Measurements from ENCODE around the gene VAPA. TPM values are rescaled to one million over a fixed set of nuclear protein-coding genes. Genes with fewer than 3 reads are reported as not detected.

VAPA gene
- total and polyA plus RNA-seq, 3 donors from 2014 or later, result 177 to 224 (median 180) TPM

GRCh38 chr18:9926223-9926894 is 12.5 kb downstream of the VAPA start:
- Histone ChIP-seq H3K4me1 (peaks cover 30% of the 10 kb centered on the region), H3K27me3 (no peaks in the 10 kb centered on the region), H3K36me3 (ENCODE audit: low read depth, missing control alignments) (no peaks in the 10 kb centered on the region), H3K27ac (no peak overlapping the region), H3K4me3 (no peak overlapping the region), H3K9me3 (no peaks in the 10 kb centered on the region)
- DNase-seq, result no peak
- intact Hi-C loops (cut with DNase I; ENCODE audit: low total_unique reads), result no loop called here
- 81 to 93% methylated on average over 2 of the region's 2 CpGs for WGBS, 2 donors
- TF ChIP-seq CTCF (IDR thresholded peaks at IDR 0.05), result no peak
- TF ChIP-seq POLR2A (IDR thresholded peaks at IDR 0.05), result no peak

GRCh38 chr18:9926977-9927376 is 13.2 kb downstream of the VAPA start:
- no peaks in the 10 kb centered on the region for H3K27me3 ChIP-seq
- intact Hi-C loops (cut with DNase I; ENCODE audit: low total_unique reads), result no loop called here
- no peak for DNase-seq

GRCh38 chr18:9927392-9928063 is 13.7 kb downstream of the VAPA start:
- intact Hi-C loops (cut with DNase I; ENCODE audit: low total_unique reads), result no loop called here
- Histone ChIP-seq H3K27ac (no peak overlapping the region), H3K4me3 (no peak overlapping the region), H3K4me1 (peaks cover 35% of the 10 kb centered on the region), H3K36me3 (ENCODE audit: low read depth, missing control alignments) (no peaks in the 10 kb centered on the region), H3K9me3 (no peaks in the 10 kb centered on the region), H3K27me3 (no peaks in the 10 kb centered on the region)
- 73 to 90% methylated on average over 2 of the region's 2 CpGs for WGBS, 2 donors
- TF ChIP-seq POLR2A (IDR thresholded peaks at IDR 0.05), result no peak
- no peak for TF ChIP-seq CTCF (IDR thresholded peaks at IDR 0.05)
- no peak for DNase-seq

More at GRCh38 chr18:9926977-9927376, 13.2 kb downstream of the VAPA start:
- 59 to 64% methylated on average over 1 of the region's 1 CpG for WGBS, 2 donors
- H3K4me1 ChIP-seq, result peaks cover 32% of the 10 kb centered on the region
- TF ChIP-seq CTCF (IDR thresholded peaks at IDR 0.05), result no peak
- no peak for TF ChIP-seq POLR2A (IDR thresholded peaks at IDR 0.05)
- H3K9me3 ChIP-seq, result no peaks in the 10 kb centered on the region
- no peaks in the 10 kb centered on the region for H3K36me3 ChIP-seq (ENCODE audit: low read depth, missing control alignments)
- H3K27ac ChIP-seq, result no peak overlapping the region
- no peak overlapping the region for H3K4me3 ChIP-seq

- 79 to 82% methylated on average over 5 of the region's 5 CpGs for WGBS, 2 donors
- DNase-seq, result no peak
- H3K27me3 ChIP-seq, result no peaks in the 10 kb centered on the region
- TF ChIP-seq CTCF (IDR thresholded peaks at IDR 0.05) (no peak), POLR2A (IDR thresholded peaks at IDR 0.05) (no peak)
- intact Hi-C loops (cut with DNase I; ENCODE audit: low total_unique reads), result no loop called here
- H3K9me3 ChIP-seq, result no peaks in the 10 kb centered on the region
- H3K27ac ChIP-seq, result no peak overlapping the region
- no peaks in the 10 kb centered on the region for H3K36me3 ChIP-seq (ENCODE audit: low read depth, missing control alignments)
- peaks cover 31% of the 10 kb centered on the region for H3K4me1 ChIP-seq
- no peak overlapping the region for H3K4me3 ChIP-seq
These were observed 14.9 kb downstream of the VAPA start for GRCh38 chr18:9928646-9929259.
